ENCODE measurements around the gene C19orf33. TPM values are rescaled to one million over a fixed set of nuclear protein-coding genes. Genes with fewer than 3 reads are reported as not detected.

Gene C19orf33
- total and polyA plus RNA-seq, 4 experiments from 2014 or later, result not detected

- peak in 1 of 5 donors; percentile 8 for DNase-seq
- Histone ChIP-seq H3K4me3 (ENCODE audit: low read length in 2 of 2) (peak overlapping the region; percentile 34 to 65), H3K27ac (ENCODE audit: low read depth, low read length) (peak overlapping the region; percentile 44), H3K4me1 (ENCODE audit: insufficient read depth, low read length) (peaks cover 21% of the 10 kb centered on the region), H3K36me3 (ENCODE audit: insufficient read depth, low read length) (no peaks in the 10 kb centered on the region), H3K27me3 (ENCODE audit: insufficient read depth, low read length) (no peaks in the 10 kb centered on the region), H3K9me3 (ENCODE audit: control insufficient read depth in 1 of 2, low read length in 2 of 2) (no peaks in the 10 kb centered on the region)
- Mint-ChIP-seq H3K4me3 (peak overlapping the region; percentile 66 to 90 (median 86)), H3K4me1 (peaks cover 19 to 33% (median 28%) of the 10 kb centered on the region in 4 donors), H3K36me3 (no peaks in the 10 kb centered on the region), H3K27ac (peak overlapping the region; percentile 19 to 95 (median 85)), H3K27me3 (no peaks in the 10 kb centered on the region), H3K9me3 (no peaks in the 10 kb centered on the region)
- intact Hi-C loops (cut with micrococcal nuclease), result no loop called here
- ChIA-PET CTCF (ENCODE audit: partially characterized antibody) (interaction anchor here (0.6 to 3.1 kb wide), 7 partner anchors 8 to 109 kb away, joined by 3 to 17 read pairs (median 5); partner anchors contain the start of genes PPP1R14A and PSMD8), POLR2A (ENCODE audit: partially characterized antibody) (interaction anchor here (0.7 to 1.4 kb wide), 3 partner anchors 55 to 358 kb away, joined by 3 to 7 read pairs (median 4); partner anchors contain the start of genes PSMD8, SIPA1L3 and WDR87)
These were observed 38.7 kb upstream of the C19orf33 start for GRCh38 chr19:38265213-38265861.

DNA sequence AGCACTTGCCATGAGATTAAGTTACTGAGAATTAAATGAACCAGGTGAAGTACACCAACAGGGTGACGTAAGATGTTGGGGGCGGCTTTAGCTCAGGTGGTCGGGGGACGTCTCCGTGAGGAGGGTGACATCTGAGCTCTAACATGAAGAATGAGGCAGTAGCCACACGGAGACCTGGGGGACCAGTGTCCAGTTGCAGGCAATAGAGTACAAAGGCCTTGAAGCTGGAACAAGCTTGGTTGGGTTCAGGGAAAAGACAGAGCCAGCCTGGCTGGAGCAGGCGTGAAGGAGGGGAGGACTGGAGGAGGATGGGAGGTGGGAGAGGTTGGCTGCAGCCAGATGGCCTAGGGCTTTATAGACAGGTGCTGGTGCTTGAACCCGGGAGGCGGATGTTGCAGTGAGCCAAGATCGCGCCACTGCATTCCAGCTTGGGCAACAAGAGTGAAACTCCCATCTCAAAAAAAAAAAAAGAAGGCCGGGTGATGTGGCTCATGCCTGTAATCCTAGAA lies 38.1 kb upstream of the C19orf33 start:
- Mint-ChIP-seq H3K4me1 (peaks cover 20 to 33% (median 28%) of the 10 kb centered on the region in 4 donors), H3K9me3 (no peaks in the 10 kb centered on the region), H3K27me3 (no peaks in the 10 kb centered on the region), H3K27ac (peak overlapping the region in 4 of 7 donors; percentile 67 to 95 (median 91)), H3K4me3 (peak overlapping the region in 4 of 8 donors; percentile 22 to 87 (median 38)), H3K36me3 (peaks cover 0 to 3% of the 10 kb centered on the region in 2 donors)
- Histone ChIP-seq H3K4me3 (ENCODE audit: low read length in 2 of 2) (no peak overlapping the region), H3K9me3 (ENCODE audit: control insufficient read depth in 1 of 2, low read length in 2 of 2) (no peaks in the 10 kb centered on the region), H3K27ac (ENCODE audit: low read depth, low read length) (no peak overlapping the region), H3K27me3 (ENCODE audit: insufficient read depth, low read length) (no peaks in the 10 kb centered on the region), H3K4me1 (ENCODE audit: insufficient read depth, low read length) (peaks cover 21% of the 10 kb centered on the region), H3K36me3 (ENCODE audit: insufficient read depth, low read length) (no peaks in the 10 kb centered on the region)
- no peak for DNase-seq
- CTCF ChIA-PET (ENCODE audit: partially characterized antibody), result interaction anchor here (0.6 to 3.1 kb wide), 5 partner anchors 9 to 52 kb away, joined by 3 to 17 read pairs (median 4); partner anchors contain the start of gene PPP1R14A
- POLR2A ChIA-PET (ENCODE audit: partially characterized antibody), result interaction anchor here (0.7 to 1.4 kb wide), 3 partner anchors 54 to 359 kb away, joined by 3 to 7 read pairs (median 4); partner anchors contain the start of genes PSMD8, SIPA1L3 and WDR87
- intact Hi-C loops (cut with micrococcal nuclease), result no loop called here

GRCh38 chr19:38266981-38267597 lies 37.0 kb upstream of the C19orf33 start:
- Histone ChIP-seq H3K4me1 (ENCODE audit: insufficient read depth, low read length) (peaks cover 21% of the 10 kb centered on the region), H3K27me3 (ENCODE audit: insufficient read depth, low read length) (no peaks in the 10 kb centered on the region), H3K36me3 (ENCODE audit: insufficient read depth, low read length) (no peaks in the 10 kb centered on the region), H3K27ac (ENCODE audit: low read depth, low read length) (no peak overlapping the region), H3K4me3 (ENCODE audit: low read length in 2 of 2) (no peak overlapping the region), H3K9me3 (ENCODE audit: control insufficient read depth in 1 of 2, low read length in 2 of 2) (no peaks in the 10 kb centered on the region)
- Mint-ChIP-seq H3K27me3 (no peaks in the 10 kb centered on the region), H3K36me3 (peaks cover 0 to 3% of the 10 kb centered on the region in 2 donors), H3K4me3 (peak overlapping the region in 2 of 8 donors; percentile 50 to 58), H3K27ac (no peak overlapping the region), H3K9me3 (no peaks in the 10 kb centered on the region), H3K4me1 (peaks cover 20 to 33% (median 28%) of the 10 kb centered on the region in 4 donors)
- intact Hi-C loops (cut with micrococcal nuclease), result no loop called here
- POLR2A ChIA-PET (ENCODE audit: partially characterized antibody), result no interaction called here
- no peak for DNase-seq
- CTCF ChIA-PET (ENCODE audit: partially characterized antibody), result interaction anchor here (0.9 to 1.7 kb wide), 4 partner anchors 8 to 24 kb away, joined by 3 to 5 read pairs (median 4); partner anchors contain the start of gene PPP1R14A

- Histone ChIP-seq H3K27ac (ENCODE audit: low read depth, low read length) (no peak overlapping the region), H3K27me3 (ENCODE audit: insufficient read depth, low read length) (no peaks in the 10 kb centered on the region), H3K9me3 (ENCODE audit: control insufficient read depth in 1 of 2, low read length in 2 of 2) (no peaks in the 10 kb centered on the region), H3K4me1 (ENCODE audit: insufficient read depth, low read length) (peaks cover 21% of the 10 kb centered on the region), H3K36me3 (ENCODE audit: insufficient read depth, low read length) (no peaks in the 10 kb centered on the region), H3K4me3 (ENCODE audit: low read length in 2 of 2) (no peak overlapping the region)
- H3K4me3 Mint-ChIP-seq, result no peak overlapping the region
- no peak for DNase-seq
- peaks cover 0 to 3% of the 10 kb centered on the region in 2 donors for H3K36me3 Mint-ChIP-seq
- peaks cover 20 to 33% (median 28%) of the 10 kb centered on the region in 4 donors for H3K4me1 Mint-ChIP-seq
- ChIA-PET POLR2A (ENCODE audit: partially characterized antibody) (no interaction called here), CTCF (ENCODE audit: partially characterized antibody) (interaction anchor here (1.0 kb wide), 1 partner anchor 34 kb away, joined by 3 read pairs; no protein-coding TSS in a partner anchor)
- peak overlapping the region in 4 of 7 donors; percentile 15 to 50 (median 26) for H3K27ac Mint-ChIP-seq
- no peaks in the 10 kb centered on the region for H3K9me3 Mint-ChIP-seq
- H3K27me3 Mint-ChIP-seq, result no peaks in the 10 kb centered on the region
- intact Hi-C loops (cut with micrococcal nuclease), result no loop called here
These were observed 36.1 kb upstream of the C19orf33 start for GRCh38 chr19:38267761-38268483.

DNA sequence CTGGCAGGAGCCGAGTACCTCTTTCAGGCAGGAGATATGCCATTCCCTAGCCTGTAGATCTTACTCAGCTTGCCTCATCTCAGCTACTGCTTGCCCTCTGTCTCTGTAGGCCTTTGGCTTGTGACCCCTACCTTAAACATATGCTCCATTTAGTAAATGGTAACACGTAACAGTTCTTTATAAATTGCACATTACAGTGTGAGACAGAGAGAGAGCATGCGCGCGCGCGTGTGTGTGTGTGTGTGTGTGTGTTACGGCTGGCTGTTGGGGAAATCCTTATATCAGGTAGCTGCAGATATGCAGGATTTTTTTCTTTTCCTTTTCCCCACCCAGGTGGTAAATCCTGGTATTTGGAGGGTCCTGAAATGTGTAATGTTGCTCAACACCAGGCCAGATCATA lies 35.5 kb upstream of the C19orf33 start:
- H3K4me3 ChIP-seq (ENCODE audit: low read length in 2 of 2), result no peak overlapping the region
- intact Hi-C loops (cut with micrococcal nuclease), result no loop called here
- Mint-ChIP-seq H3K36me3 (peaks cover 0 to 3% of the 10 kb centered on the region in 2 donors), H3K4me1 (peaks cover 19 to 32% (median 28%) of the 10 kb centered on the region in 4 donors), H3K9me3 (no peaks in the 10 kb centered on the region), H3K4me3 (no peak overlapping the region), H3K27me3 (no peaks in the 10 kb centered on the region), H3K27ac (peak overlapping the region in 2 of 7 donors; percentile 30 to 50)
- no peaks in the 10 kb centered on the region for H3K36me3 ChIP-seq (ENCODE audit: insufficient read depth, low read length)
- no peaks in the 10 kb centered on the region for H3K27me3 ChIP-seq (ENCODE audit: insufficient read depth, low read length)
- POLR2A ChIA-PET (ENCODE audit: partially characterized antibody), result no interaction called here
- H3K4me1 ChIP-seq (ENCODE audit: insufficient read depth, low read length), result peaks cover 21% of the 10 kb centered on the region
- no peak for DNase-seq
- no peak overlapping the region for H3K27ac ChIP-seq (ENCODE audit: low read depth, low read length)
- H3K9me3 ChIP-seq (ENCODE audit: control insufficient read depth in 1 of 2, low read length in 2 of 2), result no peaks in the 10 kb centered on the region
- CTCF ChIA-PET (ENCODE audit: partially characterized antibody), result interaction anchor here (1.0 kb wide), 1 partner anchor 34 kb away, joined by 3 read pairs; no protein-coding TSS in a partner anchor

DNA sequence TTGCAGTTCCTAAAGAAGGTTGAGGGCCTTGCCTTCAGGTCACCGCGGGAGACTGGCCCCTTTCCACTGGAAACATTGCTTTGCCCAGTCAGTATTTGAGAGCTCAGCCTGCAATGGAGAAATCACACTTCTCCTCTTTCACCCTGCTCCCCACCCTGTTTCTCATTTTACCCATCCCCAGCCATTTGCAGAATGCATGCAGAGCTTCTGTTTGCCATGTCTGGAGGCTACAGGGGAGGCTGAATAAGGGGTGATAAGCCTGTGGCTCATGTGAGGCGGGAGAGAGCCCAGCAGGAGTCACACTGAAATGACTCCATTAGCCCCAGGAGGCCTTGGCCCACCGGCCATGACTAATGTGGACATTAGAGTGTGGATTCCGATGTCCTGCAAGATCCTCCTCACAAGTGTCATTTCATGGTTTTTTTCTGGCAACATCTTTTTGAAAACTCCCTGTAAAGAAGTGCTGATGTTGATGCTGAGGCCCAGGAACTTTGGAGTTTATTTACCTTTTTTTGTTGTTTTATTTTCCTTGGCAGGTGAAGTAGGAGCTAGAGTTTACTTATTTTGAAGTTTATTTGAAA lies 33.4 kb upstream of the C19orf33 start:
- intact Hi-C loops (cut with micrococcal nuclease), result no loop called here
- Histone ChIP-seq H3K4me3 (ENCODE audit: low read length in 2 of 2) (no peak overlapping the region), H3K36me3 (ENCODE audit: insufficient read depth, low read length) (no peaks in the 10 kb centered on the region), H3K27me3 (ENCODE audit: insufficient read depth, low read length) (no peaks in the 10 kb centered on the region), H3K9me3 (ENCODE audit: control insufficient read depth in 1 of 2, low read length in 2 of 2) (no peaks in the 10 kb centered on the region), H3K4me1 (ENCODE audit: insufficient read depth, low read length) (peaks cover 5% of the 10 kb centered on the region), H3K27ac (ENCODE audit: low read depth, low read length) (no peak overlapping the region)
- Mint-ChIP-seq H3K27ac (peak overlapping the region in 1 of 7 donors; percentile 42), H3K27me3 (no peaks in the 10 kb centered on the region), H3K9me3 (no peaks in the 10 kb centered on the region), H3K4me3 (no peak overlapping the region), H3K36me3 (peaks cover 0 to 3% of the 10 kb centered on the region in 2 donors), H3K4me1 (peaks cover 9 to 17% (median 13%) of the 10 kb centered on the region in 4 donors)
- ChIA-PET CTCF (ENCODE audit: partially characterized antibody) (no interaction called here), POLR2A (ENCODE audit: partially characterized antibody) (no interaction called here)
- DNase-seq, result no peak

Data from CD4-positive, alpha-beta memory T cell (primary cell).